HG03521 (cell line): ENCODE measurements around the gene GCH1.

Experiments used
- ATAC-seq: cut with Tn5 transposase; IDR thresholded peaks from one replicate; pipeline ENCODE4 v1.9.1; 2021; ENCODE audit warnings: mild to moderate bottlenecking, moderate library complexity; ENCODE audit not compliant: unreplicated experiment

The GCH1 gene

GRCh38 chr14:54829486-54830224, 73.0 kb downstream of the GCH1 start:
- ATAC-seq: no peak

- ATAC-seq: no peak
These were observed 74.6 kb downstream of the GCH1 start for GRCh38 chr14:54828037-54828436.

- ATAC-seq: no peak
These were observed 78.7 kb downstream of the GCH1 start for GRCh38 chr14:54823757-54824549.

- no peak for ATAC-seq
These were observed 79.9 kb downstream of the GCH1 start for GRCh38 chr14:54822685-54823084.

GRCh38 chr14:54818201-54819133, 84.2 kb downstream of the GCH1 start:
- ATAC-seq: no peak

GRCh38 chr14:54817506-54817905, 85.1 kb downstream of the GCH1 start:
- ATAC-seq: no peak

- ATAC-seq: no peak
These were observed 86.2 kb downstream of the GCH1 start for GRCh38 chr14:54816450-54816849.

GRCh38 chr14:54815515-54815914, 87.1 kb downstream of the GCH1 start:
- ATAC-seq: no peak

- no peak for ATAC-seq
These were observed 87.6 kb downstream of the GCH1 start for GRCh38 chr14:54815016-54815415.

GRCh38 chr14:54814076-54814475, 88.5 kb downstream of the GCH1 start:
- ATAC-seq: no peak

GRCh38 chr14:54813081-54813480, 89.5 kb downstream of the GCH1 start:
- no peak for ATAC-seq

GRCh38 chr14:54812617-54813016, 90.0 kb downstream of the GCH1 start:
- ATAC-seq: no peak

- no peak for ATAC-seq
These were observed 92.9 kb downstream of the GCH1 start for GRCh38 chr14:54809767-54810166.

- no peak for ATAC-seq
These were observed 94.1 kb downstream of the GCH1 start for GRCh38 chr14:54808326-54809161.

- no peak for ATAC-seq
These were observed 94.7 kb downstream of the GCH1 start for GRCh38 chr14:54807881-54808280.

GRCh38 chr14:54807428-54807827, 95.2 kb downstream of the GCH1 start:
- no peak for ATAC-seq

GRCh38 chr14:54806616-54807015, 96.0 kb downstream of the GCH1 start:
- ATAC-seq: no peak

GRCh38 chr14:54805445-54806322, 96.9 kb downstream of the GCH1 start:
- ATAC-seq: peak; percentile 57

- no peak for ATAC-seq
These were observed 97.6 kb downstream of the GCH1 start for GRCh38 chr14:54805070-54805444.
